Measurements from ENCODE around the gene CHRND. TPM values are rescaled to one million over a fixed set of nuclear protein-coding genes. Genes with fewer than 3 reads are reported as not detected.
"Not testable (repeated sequence)": the region's sequence is repeated elsewhere in the genome, so short reads cannot be mapped to it uniquely, and the experiment has no call there.

Gene CHRND
- total RNA-seq, 1 donor from 2014 or later = 339 TPM

GRCh38 chr2:232524771-232525170 lies 1.2 kb upstream of the CHRND start:
- no peak for DNase-seq (ENCODE audit: low read depth)

GRCh38 chr2:232525199-232525598 lies 761 bp upstream of the CHRND start:
- no peak for DNase-seq (ENCODE audit: low read depth)

- peak; percentile 92 for DNase-seq (ENCODE audit: low read depth)
These were observed 497 bp downstream of the CHRND start for GRCh38 chr2:232526372-232526941.

GRCh38 chr2:232527905-232528470 lies 2.0 kb downstream of the CHRND start:
- peak; percentile 62 for DNase-seq (ENCODE audit: low read depth)

- DNase-seq (ENCODE audit: low read depth) = peak; percentile 96
These were observed 2.9 kb downstream of the CHRND start for GRCh38 chr2:232528746-232529460.

- no peak for DNase-seq (ENCODE audit: low read depth)
These were observed 4.0 kb downstream of the CHRND start for GRCh38 chr2:232529806-232530547.

GRCh38 chr2:232530626-232531260 lies 4.8 kb downstream of the CHRND start:
- no peak for DNase-seq (ENCODE audit: low read depth)

- DNase-seq (ENCODE audit: low read depth) = no peak
These were observed 6.5 kb downstream of the CHRND start for GRCh38 chr2:232532419-232532818.

- DNase-seq (ENCODE audit: low read depth) = not testable (repeated sequence)
These were observed 6.9 kb downstream of the CHRND start for GRCh38 chr2:232532821-232533220.

GRCh38 chr2:232533944-232534710 lies 8.2 kb downstream of the CHRND start:
- peak; percentile 91 for DNase-seq (ENCODE audit: low read depth)

GRCh38 chr2:232534940-232535651 lies 9.1 kb downstream of the CHRND start:
- peak; percentile 91 for DNase-seq (ENCODE audit: low read depth)

GRCh38 chr2:232535761-232536530 lies 10.0 kb downstream of the CHRND start:
- no peak for DNase-seq (ENCODE audit: low read depth)

- DNase-seq (ENCODE audit: low read depth) = peak; percentile 61
These were observed 11.1 kb downstream of the CHRND start for GRCh38 chr2:232537079-232537478.

GRCh38 chr2:232537499-232537898 lies 11.5 kb downstream of the CHRND start:
- peak; percentile 84 for DNase-seq (ENCODE audit: low read depth)

GRCh38 chr2:232538671-232539070 lies 12.7 kb downstream of the CHRND start:
- DNase-seq (ENCODE audit: low read depth) = no peak

GRCh38 chr2:232539298-232540231 lies 13.6 kb downstream of the CHRND start, which contains the start of gene CHRNG:
Gene CHRNG, plus strand, starts transcription at chr2:232539692. Its CDS starts 56 bp downstream, at chr2:232539748.
- DNase-seq (ENCODE audit: low read depth) = peak; percentile 97

- peak; percentile 49 for DNase-seq (ENCODE audit: low read depth)
These were observed 14.6 kb downstream of the CHRND start for GRCh38 chr2:232540441-232541041.
